Activated T-helper 1 cell treated with Interleukin-2 at 50 U/mL for 16 hours (primary cell): ENCODE data around the gene CCDC185.
"Not testable (repeated sequence)": the region's sequence is repeated elsewhere in the genome, so short reads cannot be mapped to it uniquely, and the experiment has no call there.

Experiments used
- DNase-seq: peaks from one replicate; pipeline ENCODE4 v3.0.0-alpha.2; 2020; ENCODE audit warnings: low read depth

CCDC185 gene

DNA sequence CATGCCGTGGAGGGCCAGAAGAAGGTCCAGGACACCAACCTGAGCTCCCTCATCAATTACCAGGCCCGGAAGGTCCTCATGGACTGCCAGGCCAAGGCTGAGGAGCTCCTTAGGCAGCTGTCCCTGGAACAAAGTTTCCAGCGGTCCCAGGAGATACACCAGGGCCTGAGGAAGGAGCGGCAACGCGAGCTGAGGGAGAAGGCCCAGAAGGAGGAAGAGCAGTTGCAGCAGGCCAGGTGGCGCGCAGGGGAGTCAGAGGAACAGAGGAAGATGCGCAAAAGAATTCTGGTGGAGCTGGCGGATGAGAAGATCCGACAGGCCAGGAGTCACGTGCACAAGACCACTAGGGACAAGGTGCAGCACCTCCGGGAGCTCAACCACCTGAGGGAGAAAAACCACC is 1.5 kb downstream of the CCDC185 start:
- DNase-seq = no peak

GRCh38 chr1:223399393-223399792 is 6.2 kb downstream of the CCDC185 start:
- not testable (repeated sequence) for DNase-seq

GRCh38 chr1:223401873-223402789 is 8.9 kb downstream of the CCDC185 start:
- DNase-seq = no peak

GRCh38 chr1:223402790-223403142 is 9.6 kb downstream of the CCDC185 start:
- DNase-seq = no peak

GRCh38 chr1:223403184-223403815 is 10.1 kb downstream of the CCDC185 start:
- DNase-seq = no peak

GRCh38 chr1:223405507-223405906 is 12.3 kb downstream of the CCDC185 start:
- no peak for DNase-seq

DNA sequence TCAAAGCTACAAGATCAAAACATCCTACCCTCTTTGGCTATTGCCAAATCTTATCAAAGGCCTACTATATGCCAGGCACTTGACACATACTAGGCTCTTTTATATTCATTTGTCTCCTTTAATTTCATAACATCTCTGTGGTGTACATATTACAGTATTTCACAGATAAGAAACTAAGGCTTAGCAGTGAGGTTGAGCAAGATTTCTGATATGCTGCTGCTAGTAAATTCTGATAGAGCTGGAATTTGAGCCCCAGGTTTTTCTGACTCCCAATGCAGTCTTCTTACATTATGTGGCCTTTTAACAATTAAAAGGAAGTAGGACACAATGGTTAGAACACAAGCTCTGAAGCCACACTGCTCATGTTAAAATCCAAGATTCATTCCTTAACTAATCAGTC is 16.8 kb downstream of the CCDC185 start:
- no peak for DNase-seq

GRCh38 chr1:223411309-223411708 is 18.1 kb downstream of the CCDC185 start:
- DNase-seq = no peak

DNA sequence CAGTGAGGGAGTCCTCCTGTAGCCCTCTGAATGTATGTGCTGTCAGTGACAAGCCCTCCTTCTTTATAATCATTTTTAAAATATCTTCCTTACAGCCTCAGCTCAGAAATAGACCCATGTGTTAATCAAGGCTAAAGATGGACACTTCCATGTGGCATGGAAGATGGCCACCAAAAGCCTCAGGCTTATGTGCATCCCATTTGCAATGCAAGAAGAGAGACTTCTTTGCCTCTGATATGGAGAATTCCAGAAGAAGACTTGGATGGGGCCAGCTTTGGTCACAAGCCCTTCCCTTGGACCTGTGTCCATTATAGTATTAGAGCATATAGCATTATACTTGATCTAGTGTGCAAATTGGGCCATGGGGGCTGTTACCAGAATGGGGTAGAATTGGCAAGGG is 18.5 kb downstream of the CCDC185 start:
- no peak for DNase-seq

DNA sequence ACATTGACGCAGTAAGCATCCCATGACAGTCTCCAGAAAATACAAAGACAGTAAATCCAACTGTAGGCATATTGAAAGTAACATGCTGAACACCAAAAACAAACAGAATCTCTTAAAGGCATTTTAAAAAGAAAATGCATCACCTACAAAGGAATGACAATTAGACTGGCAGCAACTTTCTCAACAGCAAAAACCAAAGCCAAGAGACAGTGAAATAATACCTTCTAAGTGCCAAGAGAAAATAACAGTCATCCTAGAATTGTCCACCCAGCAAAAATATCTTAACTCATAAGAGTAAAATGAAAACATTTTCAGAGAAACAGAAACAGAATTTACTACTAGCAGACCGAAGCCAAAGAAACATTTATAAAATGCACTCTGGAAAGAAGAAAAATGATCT is 20.0 kb downstream of the CCDC185 start:
- DNase-seq = no peak

- no peak for DNase-seq
Measured at GRCh38 chr1:223417444-223417843, 24.2 kb downstream of the CCDC185 start.

- DNase-seq = no peak
Measured at GRCh38 chr1:223417903-223418663, 24.9 kb downstream of the CCDC185 start.

DNA sequence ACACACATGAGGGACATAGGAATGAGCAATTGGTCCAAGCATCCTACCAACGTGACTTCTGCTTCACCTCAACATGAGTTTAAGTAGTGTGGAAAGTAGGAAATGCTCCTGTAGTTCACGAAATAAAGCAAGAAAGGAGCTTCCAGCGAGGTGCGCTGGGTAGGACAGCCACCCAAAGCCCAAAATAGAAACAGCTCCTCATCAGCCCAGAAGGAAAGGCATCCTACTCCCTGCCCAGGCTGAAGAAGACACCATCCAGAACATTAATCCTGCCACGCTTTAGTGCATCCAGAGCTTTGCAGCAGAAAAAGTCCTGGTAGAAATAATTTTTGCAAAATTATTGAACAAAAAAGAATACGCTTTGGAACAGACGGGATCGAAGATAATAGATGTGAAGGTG is 25.9 kb downstream of the CCDC185 start:
- no peak for DNase-seq

- DNase-seq = no peak
Measured at GRCh38 chr1:223419561-223419960, 26.3 kb downstream of the CCDC185 start.

GRCh38 chr1:223421025-223421424 is 27.8 kb downstream of the CCDC185 start:
- DNase-seq = no peak

DNA sequence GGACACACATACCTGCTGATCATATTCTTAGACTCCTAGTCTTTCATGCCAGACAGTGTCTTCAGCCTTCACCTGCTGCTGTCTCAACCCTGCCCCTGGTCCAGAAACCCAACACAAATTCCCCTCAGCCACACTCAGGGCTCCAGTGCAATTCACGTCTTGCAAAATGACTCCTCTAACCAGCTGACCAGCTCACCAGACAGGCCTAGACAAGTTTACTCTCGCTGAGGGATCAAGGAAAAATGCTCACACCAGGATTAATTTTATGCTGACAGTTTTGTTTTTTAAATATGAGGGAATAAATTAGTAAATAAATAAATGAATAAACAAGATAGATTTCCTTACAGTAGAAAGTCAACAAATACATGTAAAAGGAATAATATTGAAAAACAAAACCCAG is 28.5 kb downstream of the CCDC185 start:
- DNase-seq = no peak

GRCh38 chr1:223422911-223423310 is 29.7 kb downstream of the CCDC185 start:
- DNase-seq = no peak

DNA sequence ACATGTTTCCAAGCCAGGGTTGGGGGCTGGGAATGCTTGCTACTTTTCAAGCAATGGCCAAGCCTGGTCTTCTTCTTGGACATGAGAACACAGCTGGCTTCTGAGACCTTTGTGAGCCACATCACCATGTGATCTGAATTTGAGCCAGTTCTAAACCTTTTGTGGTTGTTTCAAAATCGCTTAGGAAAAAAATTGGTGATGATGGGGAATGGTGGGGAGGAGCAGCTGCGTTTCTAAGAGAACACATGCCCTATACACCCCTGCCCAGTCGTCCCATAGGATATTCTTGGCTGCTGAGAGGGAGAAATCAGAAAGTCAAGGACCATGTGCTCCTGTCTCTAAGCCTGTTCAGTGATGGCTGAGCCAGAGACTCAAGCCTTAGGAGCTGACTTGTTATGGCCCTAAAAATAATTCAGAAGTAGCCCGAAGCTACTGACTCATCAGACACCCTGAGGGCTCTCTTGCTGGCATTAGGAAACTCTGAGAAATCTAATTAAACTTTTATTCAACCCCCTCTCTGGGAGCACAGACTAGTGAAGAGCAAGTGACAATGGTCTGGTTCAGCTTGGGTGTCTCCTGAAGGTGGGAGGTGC is 30.5 kb downstream of the CCDC185 start:
- DNase-seq = no peak

GRCh38 chr1:223425550-223425949 is 32.3 kb downstream of the CCDC185 start:
- DNase-seq = no peak

- DNase-seq = no peak
Measured at GRCh38 chr1:223426936-223427335, 33.7 kb downstream of the CCDC185 start.

- DNase-seq = no peak
Measured at GRCh38 chr1:223429313-223429731, 36.1 kb downstream of the CCDC185 start.

GRCh38 chr1:223429821-223430220 is 36.6 kb downstream of the CCDC185 start:
- no peak for DNase-seq
